Memory B cell (primary cell): ENCODE results near the gene NCKAP5.

Experiments
- ATAC-seq: fragments of 150-1000 bp; cut with Tn5 transposase; 2 replicates; pipeline ENCODE4 v1.10.0; 2021; ENCODE audit warnings: low read depth, mild to moderate bottlenecking, moderate library complexity
- DNase-seq, 2 donors: peaks; one replicate each; pipeline ENCODE4 v3.0.0; 2022; ENCODE audit warnings: low spot score in 2 of 2
- H3K27ac Mint-ChIP-seq: one replicate; pipeline ENCODE4 v1.8.0; 2022; ENCODE audit warnings: mild to moderate bottlenecking, moderate library complexity, mixed read lengths
- H3K27me3 Mint-ChIP-seq: one replicate; pipeline ENCODE4 v1.8.0; 2022; ENCODE audit warnings: mixed read lengths
- H3K36me3 Mint-ChIP-seq: one replicate; pipeline ENCODE4 v1.8.0; 2022; ENCODE audit warnings: mild to moderate bottlenecking, mixed read lengths
- H3K4me1 Mint-ChIP-seq: one replicate; pipeline ENCODE4 v1.8.0; 2022; ENCODE audit warnings: mixed read lengths
- H3K4me3 Mint-ChIP-seq: one replicate; pipeline ENCODE4 v1.8.0; 2022; ENCODE audit warnings: mild to moderate bottlenecking, moderate library complexity, mixed read lengths
- H3K9me3 Mint-ChIP-seq: one replicate; pipeline ENCODE4 v1.8.0; 2022; ENCODE audit warnings: mixed read lengths

Gene NCKAP5

DNA sequence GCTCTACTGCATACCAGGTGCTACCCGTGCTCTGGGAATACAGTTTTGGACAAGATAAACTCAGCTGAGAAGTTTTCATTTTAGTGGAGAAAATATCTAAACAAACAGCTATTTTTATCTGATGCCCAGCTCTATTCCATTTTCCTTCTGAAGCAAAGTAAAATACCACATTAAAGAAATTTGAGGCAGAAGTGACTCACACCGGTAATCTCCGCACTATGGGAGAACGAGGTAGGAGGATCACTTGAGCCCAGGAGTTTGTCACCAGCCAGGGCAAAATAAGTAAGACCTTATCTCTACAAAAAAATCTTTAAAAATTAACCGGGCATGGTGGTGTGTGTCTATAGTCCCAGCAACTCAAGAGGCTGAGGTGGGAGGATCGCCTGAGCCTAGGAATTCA is 482.1 kb downstream of the NCKAP5 start:
- Mint-ChIP-seq H3K4me1 (no peaks in the 10 kb centered on the region), H3K9me3 (no peaks in the 10 kb centered on the region), H3K4me3 (no peak overlapping the region), H3K36me3 (no peaks in the 10 kb centered on the region), H3K27ac (no peak overlapping the region), H3K27me3 (no peaks in the 10 kb centered on the region)
- ATAC-seq: no peak
- DNase-seq: no peak

DNA sequence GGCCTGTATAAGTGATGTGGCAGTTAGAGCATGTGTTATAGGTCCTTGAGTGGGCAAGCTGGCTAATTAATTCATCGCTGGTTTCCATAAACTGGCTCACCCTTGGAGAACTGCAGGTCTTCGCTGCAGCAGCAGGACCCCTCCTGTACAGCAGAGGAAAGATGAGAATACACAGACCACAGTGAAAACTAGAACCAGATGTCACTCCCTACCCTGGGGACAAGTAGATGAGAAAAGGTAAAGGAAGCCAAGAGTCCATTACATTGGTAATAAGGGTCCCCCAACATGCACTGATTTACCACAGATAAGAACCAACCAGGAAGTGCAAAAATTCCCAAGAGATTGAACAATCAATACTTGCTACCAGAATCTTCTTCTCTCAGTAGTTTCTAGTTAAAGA is 482.6 kb downstream of the NCKAP5 start:
- H3K4me1 Mint-ChIP-seq: no peaks in the 10 kb centered on the region
- H3K4me3 Mint-ChIP-seq: no peak overlapping the region
- no peak for DNase-seq
- no peak for ATAC-seq
- H3K27ac Mint-ChIP-seq: no peak overlapping the region
- H3K36me3 Mint-ChIP-seq: no peaks in the 10 kb centered on the region
- H3K27me3 Mint-ChIP-seq: peaks cover under 1% of the 10 kb centered on the region
- no peaks in the 10 kb centered on the region for H3K9me3 Mint-ChIP-seq

DNA sequence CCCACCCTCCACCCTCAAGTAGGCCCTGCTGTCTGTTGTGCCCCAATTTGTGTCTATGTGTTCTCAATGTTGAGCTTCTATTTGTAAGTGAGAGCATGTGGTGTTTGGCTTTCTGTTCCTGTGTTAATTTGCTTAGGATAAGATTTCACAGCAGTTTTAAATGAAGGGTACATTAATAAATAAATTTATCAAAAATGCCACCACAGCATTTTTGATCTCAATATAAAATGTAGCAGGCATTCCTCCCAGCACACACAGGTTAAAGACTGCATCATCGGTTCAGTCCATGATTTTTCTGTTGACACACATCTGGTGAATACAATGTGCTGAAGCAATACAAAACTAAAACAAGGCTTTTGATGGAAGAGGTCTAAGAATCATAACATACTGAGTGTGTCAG is 486.2 kb downstream of the NCKAP5 start:
- Mint-ChIP-seq H3K36me3 (no peaks in the 10 kb centered on the region), H3K9me3 (no peaks in the 10 kb centered on the region), H3K4me3 (no peak overlapping the region), H3K4me1 (no peaks in the 10 kb centered on the region), H3K27ac (no peak overlapping the region), H3K27me3 (peaks cover 2% of the 10 kb centered on the region)
- DNase-seq: no peak
- no peak for ATAC-seq

DNA sequence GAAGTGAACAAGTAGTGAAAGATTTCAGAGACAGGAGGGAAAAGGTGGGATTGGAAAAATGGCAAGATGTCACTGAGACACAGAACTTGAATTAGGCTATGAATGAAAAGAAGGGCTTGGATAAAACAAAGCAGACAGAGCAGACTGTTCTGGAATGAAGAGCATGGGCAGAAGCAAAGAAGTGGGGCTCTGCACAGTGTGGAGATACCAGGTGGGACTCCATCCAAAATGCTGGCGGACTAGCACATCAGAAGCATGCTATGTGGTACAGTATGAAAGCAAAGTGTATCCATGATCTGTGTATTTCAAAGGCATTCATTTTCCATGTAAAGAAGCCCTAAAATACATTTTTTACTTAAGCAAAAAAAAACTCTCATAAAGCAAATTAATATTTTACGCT is 487.4 kb downstream of the NCKAP5 start:
- Mint-ChIP-seq H3K4me3 (no peak overlapping the region), H3K36me3 (no peaks in the 10 kb centered on the region), H3K9me3 (no peaks in the 10 kb centered on the region), H3K27me3 (peaks cover 2% of the 10 kb centered on the region), H3K4me1 (no peaks in the 10 kb centered on the region), H3K27ac (no peak overlapping the region)
- DNase-seq (no peak), ATAC-seq (no peak)

GRCh38 chr2:133078667-133079411 is 489.4 kb downstream of the NCKAP5 start:
- peaks cover 2% of the 10 kb centered on the region for H3K27me3 Mint-ChIP-seq
- no peaks in the 10 kb centered on the region for H3K4me1 Mint-ChIP-seq
- H3K4me3 Mint-ChIP-seq: no peak overlapping the region
- no peak overlapping the region for H3K27ac Mint-ChIP-seq
- DNase-seq (no peak), ATAC-seq (no peak)
- H3K9me3 Mint-ChIP-seq: peaks cover 7% of the 10 kb centered on the region
- H3K36me3 Mint-ChIP-seq: no peaks in the 10 kb centered on the region

DNA sequence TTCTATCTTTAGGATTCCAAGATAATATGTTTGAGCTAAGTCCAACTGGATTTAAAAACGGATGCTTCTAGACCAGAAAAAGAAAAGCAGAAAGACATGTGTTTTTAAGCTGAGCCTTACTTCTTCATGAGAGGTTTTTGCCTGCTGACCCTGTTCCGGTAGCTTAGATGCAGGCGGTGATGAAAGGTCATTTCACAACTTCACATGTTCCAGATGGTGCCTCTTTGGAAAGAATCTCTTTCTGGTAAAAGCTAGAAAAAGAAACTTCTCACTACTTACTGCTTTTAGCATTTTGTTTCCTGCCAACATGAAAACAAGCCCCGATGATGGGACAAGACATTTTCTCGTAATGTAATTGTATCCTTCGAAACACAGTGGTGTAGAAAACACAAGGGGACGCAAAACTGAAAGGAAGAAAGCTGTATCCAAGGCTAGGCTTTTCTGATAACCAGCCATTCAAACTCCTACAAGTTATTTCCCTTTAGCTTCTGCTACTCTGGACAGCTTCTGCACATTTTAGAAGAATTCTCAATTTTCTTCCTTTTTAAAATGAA is 490.9 kb downstream of the NCKAP5 start:
- no peak for DNase-seq
- no peaks in the 10 kb centered on the region for H3K4me1 Mint-ChIP-seq
- H3K27ac Mint-ChIP-seq: no peak overlapping the region
- peaks cover 7% of the 10 kb centered on the region for H3K9me3 Mint-ChIP-seq
- no peak overlapping the region for H3K4me3 Mint-ChIP-seq
- no peaks in the 10 kb centered on the region for H3K36me3 Mint-ChIP-seq
- peaks cover 2% of the 10 kb centered on the region for H3K27me3 Mint-ChIP-seq
- ATAC-seq: no peak

DNA sequence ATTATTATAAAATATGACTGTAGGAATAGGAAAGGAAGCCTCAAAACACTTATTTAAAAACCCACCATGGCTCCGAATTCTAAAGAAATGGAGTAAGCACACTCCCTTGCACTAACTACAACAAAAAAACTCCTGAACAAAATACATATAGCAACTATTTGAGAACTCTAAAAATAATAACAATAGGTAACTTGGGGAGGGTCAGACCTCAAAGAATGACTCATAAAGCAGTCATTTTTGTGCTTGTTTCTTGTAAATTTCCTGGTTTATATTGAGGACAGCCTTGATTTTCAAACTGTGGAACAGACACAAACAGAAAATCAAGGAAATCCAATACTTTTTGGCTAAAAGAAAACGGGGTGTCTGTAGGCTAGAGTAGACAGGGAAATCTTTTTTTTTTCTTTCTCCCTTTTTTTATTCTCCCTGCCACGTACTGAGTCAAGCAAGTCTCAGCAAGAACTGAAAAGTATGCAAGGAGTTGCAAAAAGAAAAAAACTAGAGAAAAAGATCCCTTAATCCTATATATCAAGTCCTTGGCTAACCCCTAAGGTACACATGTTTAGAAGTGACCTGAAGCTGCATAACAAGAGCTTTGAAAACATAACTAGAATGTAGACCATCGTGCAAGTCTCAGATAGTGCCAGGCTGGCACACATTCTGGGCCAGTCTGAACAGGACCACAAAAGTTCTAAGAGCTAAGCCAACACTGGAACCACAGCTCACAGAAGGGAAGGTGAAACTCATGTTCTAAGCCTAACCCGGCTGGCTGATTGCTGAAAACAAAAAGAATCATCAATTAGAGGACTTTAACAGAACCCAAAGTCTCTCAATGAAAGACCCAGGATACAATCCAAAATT is 495.2 kb downstream of the NCKAP5 start:
- ATAC-seq (no peak), DNase-seq (no peak)
- Mint-ChIP-seq H3K4me3 (no peak overlapping the region), H3K36me3 (no peaks in the 10 kb centered on the region), H3K27ac (no peak overlapping the region), H3K4me1 (no peaks in the 10 kb centered on the region), H3K9me3 (peaks cover 7% of the 10 kb centered on the region), H3K27me3 (peaks cover 2% of the 10 kb centered on the region)

DNA sequence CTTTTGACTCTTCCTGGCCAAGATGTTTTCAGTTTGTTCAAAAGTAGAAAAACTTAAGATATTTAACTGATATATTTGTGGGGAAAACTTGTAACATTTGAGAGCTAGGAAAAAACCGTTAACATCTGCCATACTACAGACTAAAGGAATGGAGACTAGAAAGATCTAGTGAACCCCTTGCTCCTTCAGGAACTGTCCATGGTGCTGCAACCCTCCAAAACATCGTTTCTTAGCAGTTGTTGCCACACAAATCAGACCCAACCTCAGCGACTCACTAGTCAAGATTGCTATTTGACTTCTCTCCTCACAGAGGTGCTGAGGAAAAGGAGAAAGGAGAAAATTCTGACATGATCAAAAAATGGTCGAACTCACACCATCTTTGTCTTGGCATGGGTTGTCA is 504.5 kb downstream of the NCKAP5 start:
- H3K27me3 Mint-ChIP-seq: no peaks in the 10 kb centered on the region
- no peaks in the 10 kb centered on the region for H3K36me3 Mint-ChIP-seq
- ATAC-seq (no peak), DNase-seq (no peak)
- H3K4me3 Mint-ChIP-seq: no peak overlapping the region
- no peak overlapping the region for H3K27ac Mint-ChIP-seq
- H3K9me3 Mint-ChIP-seq: no peaks in the 10 kb centered on the region
- H3K4me1 Mint-ChIP-seq: no peaks in the 10 kb centered on the region

DNA sequence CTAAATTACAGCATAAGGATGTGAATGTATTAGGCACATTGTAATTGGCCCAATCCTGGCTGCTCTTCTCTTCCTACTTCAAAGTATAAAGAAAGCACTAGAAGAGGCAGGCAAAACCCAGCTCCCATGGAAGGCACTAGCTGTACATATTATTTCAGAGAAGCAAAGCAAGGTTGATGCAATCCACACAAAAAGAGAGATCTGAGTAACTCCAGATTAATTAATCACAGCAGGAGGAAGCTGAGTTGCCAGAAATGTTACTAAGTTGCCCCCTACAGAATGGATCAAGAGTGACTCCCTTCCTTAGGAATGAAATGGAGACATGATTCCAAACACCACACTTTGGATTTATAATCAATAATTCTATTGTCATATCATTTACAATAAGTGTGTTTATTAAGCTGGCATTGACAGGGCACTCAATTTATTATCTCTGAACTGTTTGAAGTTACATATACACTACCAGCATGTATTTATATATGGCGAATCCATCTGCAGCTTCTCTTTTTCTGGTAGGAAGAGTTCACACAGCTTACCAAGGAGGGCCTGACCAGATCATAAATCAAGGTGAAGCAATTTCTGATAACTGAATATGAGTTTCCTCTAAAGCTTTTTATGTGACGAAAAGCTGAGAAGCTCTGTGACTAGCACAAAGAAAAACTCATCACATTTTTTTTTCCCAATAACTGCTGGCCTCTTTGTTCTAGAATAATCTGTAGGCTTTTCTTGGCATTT is 505.2 kb downstream of the NCKAP5 start:
- Mint-ChIP-seq H3K36me3 (no peaks in the 10 kb centered on the region), H3K27me3 (no peaks in the 10 kb centered on the region), H3K27ac (no peak overlapping the region), H3K4me3 (no peak overlapping the region), H3K4me1 (no peaks in the 10 kb centered on the region), H3K9me3 (no peaks in the 10 kb centered on the region)
- DNase-seq: no peak
- ATAC-seq: no peak

- no peaks in the 10 kb centered on the region for H3K27me3 Mint-ChIP-seq
- DNase-seq (no peak), ATAC-seq (no peak)
- H3K36me3 Mint-ChIP-seq: no peaks in the 10 kb centered on the region
- H3K4me1 Mint-ChIP-seq: no peaks in the 10 kb centered on the region
- H3K4me3 Mint-ChIP-seq: no peak overlapping the region
- no peak overlapping the region for H3K27ac Mint-ChIP-seq
- no peaks in the 10 kb centered on the region for H3K9me3 Mint-ChIP-seq
Observed at GRCh38 chr2:133061874-133062593, 506.2 kb downstream of the NCKAP5 start.

DNA sequence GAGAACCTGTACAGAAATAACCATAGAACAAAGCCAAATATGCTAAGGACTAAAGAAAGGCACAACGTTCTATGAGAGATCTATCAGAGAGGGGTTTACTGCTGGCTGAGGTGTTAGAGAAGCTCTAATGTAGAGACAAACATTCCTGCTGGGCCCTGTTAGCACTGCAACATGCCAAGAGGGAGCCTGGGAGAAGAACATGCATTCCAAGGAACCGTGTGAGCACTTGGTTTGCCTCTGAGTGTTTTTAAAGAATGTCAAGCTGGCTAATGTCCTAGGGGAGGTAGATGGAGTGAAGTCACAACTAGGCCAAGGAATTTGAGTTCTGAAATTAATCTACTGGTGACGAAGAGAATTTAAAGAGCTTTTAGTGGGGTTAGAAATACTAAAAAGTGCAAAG is 514.0 kb downstream of the NCKAP5 start:
- no peaks in the 10 kb centered on the region for H3K9me3 Mint-ChIP-seq
- DNase-seq: no peak
- H3K4me1 Mint-ChIP-seq: no peaks in the 10 kb centered on the region

DNA sequence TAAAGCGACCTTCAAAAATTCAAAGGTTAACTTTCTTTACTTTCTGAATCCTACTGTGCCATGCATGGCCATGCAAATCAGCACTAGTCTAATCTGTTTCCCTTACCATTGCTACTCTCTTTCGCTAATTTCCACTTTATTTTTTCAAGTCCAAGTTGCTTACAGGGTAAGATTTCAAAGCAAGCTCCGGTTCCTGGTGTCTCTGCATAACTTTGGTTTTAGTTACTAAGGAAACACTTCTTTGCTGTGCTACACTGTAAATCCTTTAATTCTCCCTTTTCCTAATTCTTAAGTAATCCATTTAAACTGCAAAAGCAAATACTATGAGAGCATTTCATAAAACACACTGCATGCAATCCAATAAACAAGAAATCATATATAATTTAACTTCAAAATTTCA is 514.7 kb downstream of the NCKAP5 start:
- Mint-ChIP-seq H3K27me3 (no peaks in the 10 kb centered on the region), H3K27ac (no peak overlapping the region), H3K4me1 (no peaks in the 10 kb centered on the region), H3K4me3 (no peak overlapping the region), H3K36me3 (no peaks in the 10 kb centered on the region), H3K9me3 (no peaks in the 10 kb centered on the region)
- no peak for ATAC-seq
- DNase-seq: no peak

More for the DNA sequence above, 514.0 kb downstream of the NCKAP5 start:
- no peak for ATAC-seq
- Mint-ChIP-seq H3K36me3 (no peaks in the 10 kb centered on the region), H3K27me3 (no peaks in the 10 kb centered on the region), H3K27ac (no peak overlapping the region), H3K4me3 (no peak overlapping the region)

DNA sequence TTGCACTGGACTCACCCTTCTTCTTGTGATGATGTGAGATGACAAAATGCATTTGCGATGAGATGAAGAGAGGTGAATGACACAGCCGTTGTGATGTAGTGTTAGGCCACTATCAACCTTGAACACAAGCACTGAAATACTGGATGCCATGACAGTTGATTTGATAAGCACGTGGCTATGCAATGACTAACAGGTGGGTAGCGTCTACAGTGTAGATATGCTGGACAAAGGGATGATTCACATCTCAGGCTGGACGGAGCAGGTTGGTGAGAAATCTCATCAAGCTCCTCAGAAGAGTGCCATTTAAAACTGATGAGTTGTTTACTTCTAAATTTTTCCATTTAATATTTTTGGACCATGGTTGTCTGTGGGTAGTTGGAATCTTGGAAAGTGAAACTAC is 522.5 kb downstream of the NCKAP5 start:
- Mint-ChIP-seq H3K36me3 (no peaks in the 10 kb centered on the region), H3K27ac (no peak overlapping the region), H3K9me3 (no peaks in the 10 kb centered on the region), H3K27me3 (no peaks in the 10 kb centered on the region), H3K4me1 (no peaks in the 10 kb centered on the region), H3K4me3 (no peak overlapping the region)
- ATAC-seq (no peak), DNase-seq (no peak)
